Measurements from ENCODE around the gene BBS9. TPM values are rescaled to one million over a fixed set of nuclear protein-coding genes. Genes with fewer than 3 reads are reported as not detected.

Gene BBS9
- total RNA-seq, 4 donors from 2014 or later = 22.0 to 72.5 (median 35.9) TPM

- Histone ChIP-seq H3K9me3 (no peaks in the 10 kb centered on the region), H3K27me3 (no peaks in the 10 kb centered on the region), H3K27ac (no peak overlapping the region), H3K36me3 (peaks cover 0 to 9% (median 0%) of the 10 kb centered on the region in 3 donors), H3K4me3 (no peak overlapping the region), H3K4me1 (peaks cover 0 to 15% (median 2%) of the 10 kb centered on the region in 4 donors)
- TF ChIP-seq EP300 (IDR thresholded peaks at IDR 0.05) (no peak), POLR2A (IDR thresholded peaks at IDR 0.05) (no peak)
- TF ChIP-seq, protein P1, sequence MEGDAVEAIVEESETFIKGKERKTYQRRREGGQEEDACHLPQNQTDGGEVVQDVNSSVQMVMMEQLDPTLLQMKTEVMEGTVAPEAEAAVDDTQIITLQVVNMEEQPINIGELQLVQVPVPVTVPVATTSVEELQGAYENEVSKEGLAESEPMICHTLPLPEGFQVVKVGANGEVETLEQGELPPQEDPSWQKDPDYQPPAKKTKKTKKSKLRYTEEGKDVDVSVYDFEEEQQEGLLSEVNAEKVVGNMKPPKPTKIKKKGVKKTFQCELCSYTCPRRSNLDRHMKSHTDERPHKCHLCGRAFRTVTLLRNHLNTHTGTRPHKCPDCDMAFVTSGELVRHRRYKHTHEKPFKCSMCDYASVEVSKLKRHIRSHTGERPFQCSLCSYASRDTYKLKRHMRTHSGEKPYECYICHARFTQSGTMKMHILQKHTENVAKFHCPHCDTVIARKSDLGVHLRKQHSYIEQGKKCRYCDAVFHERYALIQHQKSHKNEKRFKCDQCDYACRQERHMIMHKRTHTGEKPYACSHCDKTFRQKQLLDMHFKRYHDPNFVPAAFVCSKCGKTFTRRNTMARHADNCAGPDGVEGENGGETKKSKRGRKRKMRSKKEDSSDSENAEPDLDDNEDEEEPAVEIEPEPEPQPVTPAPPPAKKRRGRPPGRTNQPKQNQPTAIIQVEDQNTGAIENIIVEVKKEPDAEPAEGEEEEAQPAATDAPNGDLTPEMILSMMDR (IDR thresholded peaks at IDR 0.05) = no peak
- DNase-seq (ENCODE audit: low spot score in 2 of 2) = no peak
Measured at GRCh38 chr7:33191340-33191739, 62.0 kb downstream of the BBS9 start.

GRCh38 chr7:33192695-33193291 is 63.4 kb downstream of the BBS9 start:
- H3K27ac ChIP-seq = no peak overlapping the region
- H3K4me1 ChIP-seq = peaks cover 0 to 20% (median 2%) of the 10 kb centered on the region in 4 donors
- peaks cover 0 to 9% (median 0%) of the 10 kb centered on the region in 3 donors for H3K36me3 ChIP-seq
- 79 to 82% methylated on average over 2 of the region's 2 CpGs for WGBS, 2 donors
- no peak for TF ChIP-seq POLR2A (IDR thresholded peaks at IDR 0.05)
- TF ChIP-seq, protein P1 (IDR thresholded peaks at IDR 0.05) = no peak
- no peak for TF ChIP-seq EP300 (IDR thresholded peaks at IDR 0.05)
- no peak overlapping the region for H3K4me3 ChIP-seq
- no peak for DNase-seq (ENCODE audit: low spot score in 2 of 2)
- no peaks in the 10 kb centered on the region for H3K9me3 ChIP-seq
- H3K27me3 ChIP-seq = no peaks in the 10 kb centered on the region

GRCh38 chr7:33193308-33193864 is 64.0 kb downstream of the BBS9 start:
- no peak overlapping the region for H3K4me3 ChIP-seq
- peaks cover 0 to 9% (median 0%) of the 10 kb centered on the region in 3 donors for H3K36me3 ChIP-seq
- no peaks in the 10 kb centered on the region for H3K27me3 ChIP-seq
- WGBS, 2 donors = 93 to 94% methylated on average over 3 of the region's 3 CpGs
- peaks cover 0 to 20% (median 2%) of the 10 kb centered on the region in 4 donors for H3K4me1 ChIP-seq
- H3K9me3 ChIP-seq = no peaks in the 10 kb centered on the region
- H3K27ac ChIP-seq = no peak overlapping the region
- DNase-seq (ENCODE audit: low spot score in 2 of 2) = no peak
- TF ChIP-seq, protein P1 (IDR thresholded peaks at IDR 0.05) = no peak

GRCh38 chr7:33195264-33195663 is 65.9 kb downstream of the BBS9 start:
- H3K27me3 ChIP-seq = no peaks in the 10 kb centered on the region
- H3K9me3 ChIP-seq = no peaks in the 10 kb centered on the region
- H3K4me1 ChIP-seq = peaks cover 0 to 20% (median 2%) of the 10 kb centered on the region in 4 donors
- peaks cover 0 to 5% (median 0%) of the 10 kb centered on the region in 3 donors for H3K36me3 ChIP-seq
- no peak for DNase-seq (ENCODE audit: low spot score in 2 of 2)
- WGBS, 2 donors = 76 to 82% methylated on average over 2 of the region's 2 CpGs
- no peak overlapping the region for H3K27ac ChIP-seq
- TF ChIP-seq, protein P1 (IDR thresholded peaks at IDR 0.05) = no peak
- TF ChIP-seq EP300 (IDR thresholded peaks at IDR 0.05) (no peak), POLR2A (IDR thresholded peaks at IDR 0.05) (no peak)
- H3K4me3 ChIP-seq = no peak overlapping the region

DNA sequence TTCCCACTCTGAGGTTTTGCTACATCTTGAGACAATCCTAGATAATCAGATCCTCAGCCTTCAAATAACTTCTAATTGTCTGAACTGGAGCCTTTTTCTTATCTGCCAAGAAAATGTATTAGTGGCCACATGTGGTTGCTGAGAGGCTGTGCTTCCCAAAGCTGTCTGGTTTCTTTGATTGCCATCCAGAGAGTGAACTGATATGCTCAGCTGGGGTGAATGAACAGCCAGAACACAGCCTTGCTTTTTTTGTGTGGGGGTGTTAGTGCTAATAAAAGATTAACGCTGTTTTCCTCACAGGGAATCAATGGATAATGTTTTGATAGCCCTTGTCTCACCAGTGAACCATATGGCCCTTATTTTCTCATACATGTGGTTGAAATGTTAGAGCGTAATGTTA is 66.9 kb downstream of the BBS9 start:
- Histone ChIP-seq H3K9me3 (no peaks in the 10 kb centered on the region), H3K27ac (no peak overlapping the region), H3K4me1 (peaks cover 0 to 20% (median 2%) of the 10 kb centered on the region in 4 donors), H3K4me3 (no peak overlapping the region), H3K36me3 (peaks cover 0 to 5% (median 0%) of the 10 kb centered on the region in 3 donors), H3K27me3 (no peaks in the 10 kb centered on the region)
- no peak for DNase-seq (ENCODE audit: low spot score in 2 of 2)
- TF ChIP-seq POLR2A (IDR thresholded peaks at IDR 0.05) (no peak), EP300 (IDR thresholded peaks at IDR 0.05) (no peak)
- TF ChIP-seq, protein P1 (IDR thresholded peaks at IDR 0.05) = no peak
- WGBS, 2 donors = 60 to 61% methylated on average over 2 of the region's 2 CpGs

Measured in tibial nerve (tissue), 4 donors.